Type B pancreatic cell (in vitro differentiated cells): ENCODE results near the gene NAV2. TPM values are rescaled to one million over a fixed set of nuclear protein-coding genes. Genes with fewer than 3 reads are reported as not detected.
A peak's percentile ranks its signal among the peaks of the same experiment; 100 is the strongest.

Experiments
- DNase-seq: peaks from one replicate; pipeline ENCODE4 v3.0.0; 2021; ENCODE audit warnings: mixed read lengths; ENCODE audit not compliant: unreplicated experiment; ENCODE audit errors: extremely low spot score
- H3K27ac Mint-ChIP-seq: 2 replicates; pipeline ENCODE4 v1.8.0; 2021; ENCODE audit warnings: mild to moderate bottlenecking, mixed read lengths
- H3K27me3 Mint-ChIP-seq: 2 replicates; pipeline ENCODE4 v1.8.0; 2021; ENCODE audit warnings: mixed read lengths
- H3K36me3 Mint-ChIP-seq: 2 replicates; pipeline ENCODE4 v1.8.0; 2021; ENCODE audit warnings: mixed read lengths
- H3K4me1 Mint-ChIP-seq: one replicate; pipeline ENCODE4 v1.8.0; 2021; ENCODE audit warnings: mixed read lengths; ENCODE audit not compliant: unreplicated experiment
- H3K4me3 Mint-ChIP-seq: 2 replicates; pipeline ENCODE4 v1.8.0; 2021; ENCODE audit warnings: mild to moderate bottlenecking, mixed read lengths
- H3K9me3 Mint-ChIP-seq: 2 replicates; pipeline ENCODE4 v1.8.0; 2021; ENCODE audit warnings: mixed read lengths
- CTCF ChIP-seq: fragments of 200-600 bp; sonication (generic); conservative IDR thresholded peaks from 2 replicates; pipeline ENCODE4 v1.5.0; 2021; ENCODE audit warnings: antibody characterized with exemption, mild to moderate bottlenecking
- total RNA-seq: library from RNA; stranded (reverse); gene quantifications from 2 replicates; pipeline ENCODE4 v1.2.1, GENCODE V29; 2021; ENCODE audit warnings: low replicate concordance

The NAV2 gene
- total RNA-seq, 1 donor from 2014 or later, result 54.2 TPM

- no peak for TF ChIP-seq CTCF
- Mint-ChIP-seq H3K4me1 (peaks cover 14% of the 10 kb centered on the region), H3K27me3 (no peaks in the 10 kb centered on the region), H3K4me3 (no peak overlapping the region), H3K9me3 (peaks cover 9% of the 10 kb centered on the region), H3K36me3 (peaks cover 3% of the 10 kb centered on the region), H3K27ac (no peak overlapping the region)
- DNase-seq, result no peak
These were observed 149.5 kb downstream of the NAV2 start for GRCh38 chr11:19862091-19862490.

GRCh38 chr11:19864141-19865140 is 151.8 kb downstream of the NAV2 start:
- no peak overlapping the region for H3K4me3 Mint-ChIP-seq
- H3K27ac Mint-ChIP-seq, result peak overlapping the region; percentile 53
- H3K4me1 Mint-ChIP-seq, result peaks cover 24% of the 10 kb centered on the region
- no peaks in the 10 kb centered on the region for H3K36me3 Mint-ChIP-seq
- no peak for DNase-seq
- no peaks in the 10 kb centered on the region for H3K27me3 Mint-ChIP-seq
- no peaks in the 10 kb centered on the region for H3K9me3 Mint-ChIP-seq
- no peak for TF ChIP-seq CTCF

- no peak overlapping the region for H3K4me3 Mint-ChIP-seq
- no peaks in the 10 kb centered on the region for H3K36me3 Mint-ChIP-seq
- no peak overlapping the region for H3K27ac Mint-ChIP-seq
- no peak for TF ChIP-seq CTCF
- peaks cover 24% of the 10 kb centered on the region for H3K4me1 Mint-ChIP-seq
- H3K27me3 Mint-ChIP-seq, result no peaks in the 10 kb centered on the region
- H3K9me3 Mint-ChIP-seq, result no peaks in the 10 kb centered on the region
- DNase-seq, result no peak
These were observed 153.4 kb downstream of the NAV2 start for GRCh38 chr11:19866037-19866436.

GRCh38 chr11:19866521-19866920 is 153.9 kb downstream of the NAV2 start:
- H3K4me1 Mint-ChIP-seq, result peaks cover 24% of the 10 kb centered on the region
- TF ChIP-seq CTCF, result no peak
- H3K4me3 Mint-ChIP-seq, result no peak overlapping the region
- no peak overlapping the region for H3K27ac Mint-ChIP-seq
- no peaks in the 10 kb centered on the region for H3K9me3 Mint-ChIP-seq
- DNase-seq, result no peak
- H3K27me3 Mint-ChIP-seq, result no peaks in the 10 kb centered on the region
- no peaks in the 10 kb centered on the region for H3K36me3 Mint-ChIP-seq

- Mint-ChIP-seq H3K27ac (no peak overlapping the region), H3K9me3 (no peaks in the 10 kb centered on the region), H3K4me1 (peaks cover 24% of the 10 kb centered on the region), H3K27me3 (no peaks in the 10 kb centered on the region), H3K4me3 (no peak overlapping the region), H3K36me3 (no peaks in the 10 kb centered on the region)
- DNase-seq, result no peak
- no peak for TF ChIP-seq CTCF
These were observed 154.4 kb downstream of the NAV2 start for GRCh38 chr11:19867064-19867463.
